ENCODE data around the gene LDB2. TPM values are rescaled to one million over a fixed set of nuclear protein-coding genes. Genes with fewer than 3 reads are reported as not detected.

LDB2 gene
- total and polyA plus RNA-seq, 2 donors (not counting 1 experiment from before 2014, with no cell fraction given), result not detected

DNA sequence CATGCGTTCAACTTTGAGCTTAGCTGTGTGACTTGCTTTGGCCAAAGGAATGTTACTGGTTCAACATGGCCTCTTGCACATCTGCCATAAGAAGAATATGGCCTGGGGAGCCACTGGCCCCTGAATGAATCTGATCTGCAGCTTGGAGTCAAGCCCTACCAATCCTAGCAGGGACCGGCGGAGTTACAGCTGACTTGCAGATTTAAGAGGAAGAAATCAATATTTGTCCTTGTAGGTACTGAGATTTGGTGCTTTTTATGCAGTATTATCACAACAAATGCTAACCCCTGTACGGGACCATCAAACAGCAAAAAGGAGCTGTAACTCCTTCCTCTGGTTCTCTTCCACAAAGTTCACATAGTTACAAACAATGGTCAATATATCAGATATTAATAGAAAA is 252.0 kb downstream of the LDB2 start:
- no peaks in the 10 kb centered on the region for H3K9me3 Mint-ChIP-seq (ENCODE audit: insufficient read depth)
- no peak overlapping the region for H3K4me3 ChIP-seq (ENCODE audit: control extremely low read depth in 1 of 5, extremely low read depth in 1 of 5, insufficient read depth in 1 of 5, low read depth in 2 of 5, low read length in 4 of 5)
- H3K4me3 Mint-ChIP-seq, result no peak overlapping the region
- TF ChIP-seq EZH2 (IDR thresholded peaks at IDR 0.05; ENCODE audit: borderline replicate concordance, insufficient read depth, low read depth, low read length, poor library complexity, severe bottlenecking), result no peak
- TF ChIP-seq, protein P1, sequence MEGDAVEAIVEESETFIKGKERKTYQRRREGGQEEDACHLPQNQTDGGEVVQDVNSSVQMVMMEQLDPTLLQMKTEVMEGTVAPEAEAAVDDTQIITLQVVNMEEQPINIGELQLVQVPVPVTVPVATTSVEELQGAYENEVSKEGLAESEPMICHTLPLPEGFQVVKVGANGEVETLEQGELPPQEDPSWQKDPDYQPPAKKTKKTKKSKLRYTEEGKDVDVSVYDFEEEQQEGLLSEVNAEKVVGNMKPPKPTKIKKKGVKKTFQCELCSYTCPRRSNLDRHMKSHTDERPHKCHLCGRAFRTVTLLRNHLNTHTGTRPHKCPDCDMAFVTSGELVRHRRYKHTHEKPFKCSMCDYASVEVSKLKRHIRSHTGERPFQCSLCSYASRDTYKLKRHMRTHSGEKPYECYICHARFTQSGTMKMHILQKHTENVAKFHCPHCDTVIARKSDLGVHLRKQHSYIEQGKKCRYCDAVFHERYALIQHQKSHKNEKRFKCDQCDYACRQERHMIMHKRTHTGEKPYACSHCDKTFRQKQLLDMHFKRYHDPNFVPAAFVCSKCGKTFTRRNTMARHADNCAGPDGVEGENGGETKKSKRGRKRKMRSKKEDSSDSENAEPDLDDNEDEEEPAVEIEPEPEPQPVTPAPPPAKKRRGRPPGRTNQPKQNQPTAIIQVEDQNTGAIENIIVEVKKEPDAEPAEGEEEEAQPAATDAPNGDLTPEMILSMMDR (IDR thresholded peaks at IDR 0.05), result no peak
- no peak for ATAC-seq (ENCODE audit: low read depth)
- no peak overlapping the region for H3K4me2 ChIP-seq (replicated peaks; ENCODE audit: low read depth, low read length, poor library complexity, severe bottlenecking)
- no peak overlapping the region for H2AFZ ChIP-seq (ENCODE audit: insufficient read depth, low read depth, low read length, poor library complexity, severe bottlenecking)
- H3K9me3 ChIP-seq (ENCODE audit: control extremely low read depth in 1 of 3, control insufficient read depth in 2 of 3, insufficient read depth in 1 of 3, low read length in 2 of 3), result no peaks in the 10 kb centered on the region
- intact Hi-C loops (cut with micrococcal nuclease), result no loop called here
- no peak for DNase-seq
- no peaks in the 10 kb centered on the region for H3K79me2 ChIP-seq (ENCODE audit: control insufficient read depth, insufficient read depth, low read length)
- no peaks in the 10 kb centered on the region for H3K4me1 ChIP-seq (ENCODE audit: control insufficient read depth in 2 of 2, insufficient read depth in 2 of 2, low read length in 2 of 2)
- POLR2A ChIA-PET, result no interaction called here
- H4K20me1 ChIP-seq (ENCODE audit: control insufficient read depth, insufficient read depth, low read length, poor library complexity, severe bottlenecking), result no peaks in the 10 kb centered on the region
- H3K36me3 ChIP-seq (replicated peaks in 1 of 2; ENCODE audit: control extremely low read depth in 1 of 2, control insufficient read depth in 1 of 2, extremely low read depth in 1 of 2, insufficient read depth in 2 of 2, low read length in 1 of 2), result no peaks in the 10 kb centered on the region
- H3K27ac ChIP-seq (ENCODE audit: low read length in 2 of 2), result no peak overlapping the region
- no peaks in the 10 kb centered on the region for H3K27me3 ChIP-seq (replicated peaks in 1 of 4; ENCODE audit: control extremely low read depth in 1 of 4, control insufficient read depth in 3 of 4, insufficient read depth in 4 of 4, low read length in 3 of 4)
- H3K4me1 Mint-ChIP-seq, result no peaks in the 10 kb centered on the region
- no peak overlapping the region for H3K9ac ChIP-seq (ENCODE audit: low read length)
- CTCF ChIA-PET, result no interaction called here
- H3K27ac Mint-ChIP-seq, result no peak overlapping the region
- WGBS (ENCODE audit: insufficient coverage), result 100% methylated on average over 1 of the region's 4 CpGs
- no peaks in the 10 kb centered on the region for H3K27me3 Mint-ChIP-seq

DNA sequence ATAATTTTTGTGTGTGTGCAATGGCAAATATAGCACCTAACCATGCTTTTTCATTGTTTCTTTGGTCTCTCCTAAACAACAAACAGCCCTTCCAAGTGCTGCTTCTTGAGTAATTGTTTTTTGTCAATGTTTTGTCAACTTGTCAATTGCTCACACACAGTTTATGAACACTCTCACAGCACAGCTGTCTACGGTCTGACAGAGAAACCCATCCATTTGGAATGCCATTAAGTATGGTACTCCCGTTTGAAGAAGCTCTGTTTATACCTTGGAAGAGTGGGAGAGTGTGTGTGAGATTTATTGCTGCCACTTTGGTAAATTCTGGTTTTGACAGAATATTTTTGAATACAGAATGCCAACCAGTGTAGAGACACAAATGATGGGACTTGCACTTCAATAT is 254.6 kb downstream of the LDB2 start:
- TF ChIP-seq, protein P1 (IDR thresholded peaks at IDR 0.05), result no peak
- no peak for TF ChIP-seq EZH2 (IDR thresholded peaks at IDR 0.05; ENCODE audit: borderline replicate concordance, insufficient read depth, low read depth, low read length, poor library complexity, severe bottlenecking)
- POLR2A ChIA-PET, result no interaction called here
- intact Hi-C loops (cut with micrococcal nuclease), result no loop called here

More for the DNA sequence above, 254.6 kb downstream of the LDB2 start:
- H3K4me1 Mint-ChIP-seq, result no peaks in the 10 kb centered on the region
- no peaks in the 10 kb centered on the region for H3K27me3 Mint-ChIP-seq
- no peak overlapping the region for H3K27ac ChIP-seq (ENCODE audit: low read length in 2 of 2)
- H3K4me3 Mint-ChIP-seq, result no peak overlapping the region
- H3K4me1 ChIP-seq (ENCODE audit: control insufficient read depth in 2 of 2, insufficient read depth in 2 of 2, low read length in 2 of 2), result no peaks in the 10 kb centered on the region
- DNase-seq (no peak), ATAC-seq (ENCODE audit: low read depth) (no peak)
- no peak overlapping the region for H3K4me2 ChIP-seq (replicated peaks; ENCODE audit: low read depth, low read length, poor library complexity, severe bottlenecking)
- no peak overlapping the region for H3K4me3 ChIP-seq (ENCODE audit: control extremely low read depth in 1 of 5, extremely low read depth in 1 of 5, insufficient read depth in 1 of 5, low read depth in 2 of 5, low read length in 4 of 5)
- H4K20me1 ChIP-seq (ENCODE audit: control insufficient read depth, insufficient read depth, low read length, poor library complexity, severe bottlenecking), result no peaks in the 10 kb centered on the region
- no peak overlapping the region for H2AFZ ChIP-seq (ENCODE audit: insufficient read depth, low read depth, low read length, poor library complexity, severe bottlenecking)
- H3K27ac Mint-ChIP-seq, result no peak overlapping the region
- no peaks in the 10 kb centered on the region for H3K36me3 ChIP-seq (replicated peaks in 1 of 2; ENCODE audit: control extremely low read depth in 1 of 2, control insufficient read depth in 1 of 2, extremely low read depth in 1 of 2, insufficient read depth in 2 of 2, low read length in 1 of 2)
- no peaks in the 10 kb centered on the region for H3K27me3 ChIP-seq (replicated peaks in 1 of 4; ENCODE audit: control extremely low read depth in 1 of 4, control insufficient read depth in 3 of 4, insufficient read depth in 4 of 4, low read length in 3 of 4)
- WGBS (ENCODE audit: insufficient coverage), result 89% methylated on average over 1 of the region's 2 CpGs
- H3K9me3 Mint-ChIP-seq (ENCODE audit: insufficient read depth), result no peaks in the 10 kb centered on the region
- CTCF ChIA-PET, result no interaction called here
- no peaks in the 10 kb centered on the region for H3K9me3 ChIP-seq (ENCODE audit: control extremely low read depth in 1 of 3, control insufficient read depth in 2 of 3, insufficient read depth in 1 of 3, low read length in 2 of 3)
- no peaks in the 10 kb centered on the region for H3K79me2 ChIP-seq (ENCODE audit: control insufficient read depth, insufficient read depth, low read length)
- H3K9ac ChIP-seq (ENCODE audit: low read length), result no peak overlapping the region
